Fibroblast of lung (primary cell): ENCODE data around the gene SYNDIG1.

Experiments
- CTCF ChIP-seq, 2 donors: IDR thresholded peaks in 1 of 2; conservative IDR thresholded peaks in 1 of 2; 1 replicate in 1 of 2; 2 replicates in 1 of 2; pipeline ENCODE4 v1.5.1; 2011 to 2012; ENCODE audit warnings: low read length in 2 of 2, control low read depth in 1 of 2, inconsistent platforms in 1 of 2, low read depth in 1 of 2, mild to moderate bottlenecking in 1 of 2
- EZH2 ChIP-seq: IDR thresholded peaks from 2 replicates; pipeline ENCODE4 v1.5.1; 2012; ENCODE audit warnings: low read length, control low read depth, mild to moderate bottlenecking; ENCODE audit errors: missing control alignments

- no peak for TF ChIP-seq CTCF (conservative IDR thresholded peaks at IDR 0.05 in 1 of 2, IDR thresholded peaks at IDR 0.05 in 1 of 2; ENCODE audit: low read depth in 1 of 2, low read length in 2 of 2)
- TF ChIP-seq EZH2: no peak
Measured at GRCh38 chr20:24617080-24617432, 147.6 kb downstream of the SYNDIG1 start.
